ENCODE results near the gene STAG2. TPM values are rescaled to one million over a fixed set of nuclear protein-coding genes. Genes with fewer than 3 reads are reported as not detected.

Gene STAG2
- total and polyA plus RNA-seq, 10 donors = 17.9 to 106 (median 89.4) TPM

DNA sequence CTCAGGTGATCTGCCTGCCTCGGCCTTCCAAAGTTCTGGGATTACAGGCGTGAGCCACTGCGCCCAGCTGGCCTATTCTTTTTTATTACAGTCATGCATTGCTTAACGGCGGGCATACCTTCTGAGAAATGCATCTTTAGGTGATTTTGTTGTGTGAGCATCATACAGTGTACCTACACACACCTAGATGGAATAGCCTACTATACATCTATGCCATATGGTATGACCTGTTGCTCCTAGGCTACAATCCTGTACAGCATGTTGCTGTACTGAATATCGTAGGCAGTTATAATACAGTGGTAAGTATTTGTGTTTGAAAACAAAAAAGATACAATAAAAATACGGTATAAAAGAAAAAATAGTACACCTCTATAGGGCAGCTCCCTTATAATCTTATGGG, 6.0 kb downstream of the STAG2 start:
- no peaks in the 10 kb centered on the region for H3K27me3 ChIP-seq (replicated peaks in 1 of 7)
- TF ChIP-seq POLR2AphosphoS5 (IDR thresholded peaks at IDR 0.05) = no peak
- TF ChIP-seq, protein P1, sequence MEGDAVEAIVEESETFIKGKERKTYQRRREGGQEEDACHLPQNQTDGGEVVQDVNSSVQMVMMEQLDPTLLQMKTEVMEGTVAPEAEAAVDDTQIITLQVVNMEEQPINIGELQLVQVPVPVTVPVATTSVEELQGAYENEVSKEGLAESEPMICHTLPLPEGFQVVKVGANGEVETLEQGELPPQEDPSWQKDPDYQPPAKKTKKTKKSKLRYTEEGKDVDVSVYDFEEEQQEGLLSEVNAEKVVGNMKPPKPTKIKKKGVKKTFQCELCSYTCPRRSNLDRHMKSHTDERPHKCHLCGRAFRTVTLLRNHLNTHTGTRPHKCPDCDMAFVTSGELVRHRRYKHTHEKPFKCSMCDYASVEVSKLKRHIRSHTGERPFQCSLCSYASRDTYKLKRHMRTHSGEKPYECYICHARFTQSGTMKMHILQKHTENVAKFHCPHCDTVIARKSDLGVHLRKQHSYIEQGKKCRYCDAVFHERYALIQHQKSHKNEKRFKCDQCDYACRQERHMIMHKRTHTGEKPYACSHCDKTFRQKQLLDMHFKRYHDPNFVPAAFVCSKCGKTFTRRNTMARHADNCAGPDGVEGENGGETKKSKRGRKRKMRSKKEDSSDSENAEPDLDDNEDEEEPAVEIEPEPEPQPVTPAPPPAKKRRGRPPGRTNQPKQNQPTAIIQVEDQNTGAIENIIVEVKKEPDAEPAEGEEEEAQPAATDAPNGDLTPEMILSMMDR (IDR thresholded peaks at IDR 0.05 in 8 of 11, conservative IDR thresholded peaks at IDR 0.05 in 3 of 11) = no peak
- no peak for TF ChIP-seq POLR2A (IDR thresholded peaks at IDR 0.05)
- 90 to 92% (median 90%) methylated on average over 4 to 7 of the region's 7 CpGs for WGBS, 5 donors
- intact Hi-C loops (cut with DNase I; ENCODE audit: low total_unique reads) = no loop called here
- no peaks in the 10 kb centered on the region for H3K36me3 ChIP-seq
- H3K4me1 ChIP-seq = peaks cover 10 to 91% (median 51%) of the 10 kb centered on the region in 6 donors
- no peak overlapping the region for H3K27ac ChIP-seq
- no peak for DNase-seq
- no peak overlapping the region for H3K4me3 ChIP-seq
- H3K9me3 ChIP-seq = no peaks in the 10 kb centered on the region

DNA sequence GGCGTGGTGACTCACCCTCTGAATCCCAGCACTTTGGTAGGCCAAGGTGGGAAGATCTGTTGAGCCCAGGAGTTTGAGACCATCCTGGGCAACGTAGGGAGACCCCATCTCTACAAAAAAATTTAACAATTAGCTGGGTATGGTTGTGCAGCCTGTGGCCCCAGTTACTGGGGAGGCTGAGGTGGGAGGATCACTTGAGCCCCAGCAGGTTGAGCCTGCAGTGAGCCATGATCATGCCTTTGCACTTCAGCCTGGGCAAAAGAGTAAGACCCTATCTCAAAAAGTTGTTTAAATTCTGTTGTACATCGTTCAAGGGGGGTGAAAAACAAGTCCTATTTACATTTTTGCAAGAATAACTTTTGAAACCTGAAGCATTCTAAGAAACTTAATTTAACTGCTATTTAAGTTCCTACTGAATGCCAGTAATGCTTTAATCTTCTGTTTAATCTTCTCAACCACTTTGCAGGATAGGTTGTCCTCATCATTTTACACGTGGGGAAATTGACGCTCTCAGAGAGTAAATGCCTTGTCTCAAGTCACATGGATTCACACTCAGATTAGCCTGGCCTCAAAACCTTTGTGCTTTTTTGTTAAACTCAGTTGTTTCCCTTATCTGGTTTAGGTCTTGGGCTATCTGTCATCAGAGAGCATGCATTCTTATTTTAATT, 7.0 kb downstream of the STAG2 start:
- WGBS, 5 donors = 53 to 71% (median 61%) methylated on average over 5 of the region's 5 CpGs
- no peaks in the 10 kb centered on the region for H3K27me3 ChIP-seq (replicated peaks in 1 of 7)
- DNase-seq = no peak
- no peak overlapping the region for H3K27ac ChIP-seq
- no peaks in the 10 kb centered on the region for H3K9me3 ChIP-seq
- peaks cover 10 to 96% (median 54%) of the 10 kb centered on the region in 6 donors for H3K4me1 ChIP-seq
- H3K4me3 ChIP-seq = no peak overlapping the region
- H3K36me3 ChIP-seq = no peaks in the 10 kb centered on the region
- intact Hi-C loops (cut with DNase I; ENCODE audit: low total_unique reads) = no loop called here
- TF ChIP-seq, protein P1 (IDR thresholded peaks at IDR 0.05 in 8 of 11, conservative IDR thresholded peaks at IDR 0.05 in 3 of 11) = no peak
- no peak for TF ChIP-seq POLR2A (IDR thresholded peaks at IDR 0.05)
- no peak for TF ChIP-seq POLR2AphosphoS5 (IDR thresholded peaks at IDR 0.05)

DNA sequence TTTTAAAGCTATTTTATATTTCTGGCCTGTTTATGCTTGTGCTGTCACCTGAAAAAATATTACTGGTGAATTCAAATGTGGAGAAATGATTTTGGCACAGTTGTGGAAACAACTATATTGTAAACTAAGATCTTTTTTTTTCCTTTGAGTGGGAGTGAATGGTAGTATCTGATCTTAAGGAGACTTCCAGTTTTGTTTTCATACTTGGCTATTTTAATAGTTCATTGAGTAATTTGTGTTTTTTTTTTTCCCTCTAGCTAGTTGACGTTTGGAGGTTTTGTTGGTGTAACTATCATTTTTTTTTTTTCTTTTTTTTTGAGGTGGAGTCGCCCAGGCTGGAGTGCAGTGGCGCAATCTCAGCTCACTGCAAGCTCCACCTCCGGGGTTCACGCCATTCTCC, 10.5 kb downstream of the STAG2 start:
- intact Hi-C loops (cut with DNase I; ENCODE audit: low total_unique reads) = no loop called here
- H3K27ac ChIP-seq = peak overlapping the region in 2 of 8 donors; percentile 28
- no peaks in the 10 kb centered on the region for H3K9me3 ChIP-seq

DNA sequence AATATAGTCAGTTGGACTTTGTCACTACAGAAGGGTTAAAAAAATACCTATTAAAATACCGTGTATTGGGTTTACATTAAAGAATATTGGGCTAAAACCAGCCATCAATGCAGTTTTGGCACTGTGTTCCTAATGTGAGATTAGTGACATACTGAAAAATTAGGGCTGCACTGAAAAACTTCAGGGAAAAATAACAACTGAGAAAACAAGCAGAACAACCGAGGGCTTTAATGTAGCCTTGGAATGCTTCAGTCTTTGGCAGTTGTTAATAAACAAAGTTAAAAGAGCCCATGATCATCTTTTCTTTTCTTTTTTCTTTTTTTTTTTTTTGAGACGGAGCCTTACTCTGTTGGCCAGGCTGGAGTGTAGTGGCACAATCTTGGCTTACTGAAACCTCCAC, 12.4 kb downstream of the STAG2 start:
- Histone ChIP-seq H3K4me1 (peaks cover 8 to 97% (median 60%) of the 10 kb centered on the region in 6 donors), H3K27ac (no peak overlapping the region), H3K4me3 (no peak overlapping the region), H3K27me3 (replicated peaks in 1 of 7) (no peaks in the 10 kb centered on the region), H3K9me3 (no peaks in the 10 kb centered on the region), H3K36me3 (no peaks in the 10 kb centered on the region)
- DNase-seq = no peak
- intact Hi-C loops (cut with DNase I; ENCODE audit: low total_unique reads) = no loop called here
- 49 to 76% (median 67%) methylated on average over 3 of the region's 3 CpGs for WGBS, 5 donors
- TF ChIP-seq POLR2A (IDR thresholded peaks at IDR 0.05) = no peak

More for the DNA sequence above, 10.5 kb downstream of the STAG2 start:
- Histone ChIP-seq H3K4me1 (peaks cover 5 to 97% (median 62%) of the 10 kb centered on the region in 6 donors), H3K36me3 (no peaks in the 10 kb centered on the region), H3K27me3 (replicated peaks in 1 of 7) (no peaks in the 10 kb centered on the region), H3K4me3 (no peak overlapping the region)
- DNase-seq = no peak
- 53 to 77% (median 70%) methylated on average over 5 of the region's 5 CpGs for whole genome bisulfite sequencing, 5 donors
- TF ChIP-seq POLR2AphosphoS5 (IDR thresholded peaks at IDR 0.05) (no peak), POLR2A (IDR thresholded peaks at IDR 0.05) (no peak)
- TF ChIP-seq, protein P1 (IDR thresholded peaks at IDR 0.05 in 8 of 11, conservative IDR thresholded peaks at IDR 0.05 in 3 of 11) = no peak
